GM03348 (cell line): ENCODE data around the gene MINAR1.

Experiments
- DNase-seq: peaks from one replicate; pipeline ENCODE4 v3.0.0; 2012; ENCODE audit warnings: low spot score

Gene MINAR1

DNA sequence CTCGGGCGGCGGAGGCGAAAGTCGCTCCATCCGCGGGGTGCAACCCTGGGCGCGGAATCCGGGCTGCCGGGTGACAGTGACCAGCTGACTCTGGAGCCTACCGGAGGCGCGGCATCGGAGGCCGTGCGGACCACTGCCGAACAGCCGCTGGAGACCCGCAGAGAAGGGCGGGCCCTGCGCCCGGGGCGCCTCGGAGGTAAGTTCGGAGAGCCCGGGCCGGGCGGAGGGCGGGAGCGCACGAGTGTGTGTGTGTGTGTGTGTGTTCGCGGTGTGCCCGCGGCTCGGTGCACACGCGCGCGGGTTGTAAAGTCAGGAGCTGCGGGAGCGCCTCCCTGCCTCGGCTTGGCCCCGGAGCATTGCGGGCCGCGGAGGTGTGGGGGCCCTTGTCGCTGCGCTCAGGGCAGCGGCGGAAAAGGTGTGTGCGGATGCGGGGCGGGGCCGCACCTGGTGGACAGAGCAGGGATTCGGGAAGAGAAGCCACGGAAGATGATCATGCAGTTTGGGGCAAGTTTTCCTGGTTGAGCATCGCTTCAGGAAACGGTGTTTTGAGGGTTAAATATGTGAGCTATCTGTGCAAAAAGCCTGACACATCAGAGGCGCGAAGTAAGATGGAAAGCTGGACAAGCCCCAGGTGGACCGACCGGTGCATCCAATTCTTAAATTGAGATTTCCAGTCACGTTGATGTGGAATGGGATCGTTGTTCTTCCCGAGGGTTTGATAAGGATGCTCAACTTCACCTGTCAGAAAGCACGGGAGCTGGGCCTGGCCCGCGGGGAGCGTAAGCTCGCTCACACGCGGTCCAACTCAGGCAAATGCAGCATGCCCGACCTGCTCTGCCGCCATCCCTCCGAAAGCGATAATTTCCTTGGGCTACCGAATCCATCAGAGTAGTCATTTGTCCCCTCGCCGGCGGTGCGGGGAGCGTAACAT is 474 bp downstream of the MINAR1 start:
- DNase-seq: no peak

DNA sequence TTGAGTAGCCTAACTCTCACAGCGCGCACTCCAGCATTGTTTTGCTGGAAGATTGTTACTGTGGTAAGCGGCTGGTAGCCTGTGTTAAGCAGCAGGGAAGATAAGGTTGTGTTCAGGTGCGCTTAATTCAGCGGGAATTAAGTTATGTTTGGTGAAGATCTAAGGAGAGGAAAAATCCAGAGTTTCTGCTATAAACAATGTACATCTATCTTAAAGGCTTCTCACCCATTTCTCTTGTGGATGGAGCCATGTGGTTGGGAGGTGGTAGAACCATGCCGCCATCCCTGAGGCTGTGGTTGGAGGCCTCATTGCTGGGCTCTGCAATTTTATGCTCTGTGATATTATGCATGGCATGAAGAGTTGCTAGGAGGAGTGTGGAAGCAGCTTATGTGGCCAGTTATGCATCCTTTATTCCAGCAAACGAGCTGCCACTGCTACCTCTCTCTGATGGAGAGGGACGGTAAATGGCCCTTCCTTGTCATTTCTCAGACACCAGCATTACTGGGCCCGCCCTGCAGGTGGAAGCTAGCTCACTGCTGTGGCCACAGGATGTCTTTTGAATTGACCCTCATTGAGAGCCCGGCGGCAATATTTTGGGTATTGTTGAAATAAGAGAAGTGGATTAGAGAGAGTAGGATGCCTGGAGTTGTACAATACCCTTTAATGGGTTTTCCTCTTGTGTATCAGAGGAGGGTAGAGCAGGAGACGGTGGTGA is 1.3 kb downstream of the MINAR1 start:
- DNase-seq: no peak

- no peak for DNase-seq
These were observed 2.2 kb downstream of the MINAR1 start for GRCh38 chr15:79434361-79434760.

GRCh38 chr15:79436037-79436780 is 4.1 kb downstream of the MINAR1 start:
- no peak for DNase-seq

- DNase-seq: no peak
These were observed 5.3 kb downstream of the MINAR1 start for GRCh38 chr15:79437275-79438000.

DNA sequence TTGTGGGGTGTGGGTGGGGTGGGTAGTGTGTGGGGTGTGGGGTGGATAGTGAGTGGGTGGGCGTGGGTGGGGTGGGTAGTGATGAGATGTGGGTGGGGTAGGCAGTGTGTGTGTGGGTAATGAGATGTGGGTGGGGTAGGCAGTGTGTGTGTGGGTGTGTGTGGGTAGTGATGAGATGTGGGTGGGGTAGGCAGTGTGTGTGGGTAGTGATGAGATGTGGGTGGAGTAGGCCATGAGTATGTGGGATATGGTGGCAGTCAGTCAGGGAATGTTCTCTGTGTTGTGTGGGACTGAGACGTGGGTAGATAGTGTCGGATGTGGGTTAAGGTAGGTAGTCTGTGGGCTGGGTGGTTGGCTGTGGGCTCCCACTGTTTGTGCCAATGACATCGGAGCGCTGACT is 7.1 kb downstream of the MINAR1 start:
- no peak for DNase-seq

- DNase-seq: no peak
These were observed 8.3 kb downstream of the MINAR1 start for GRCh38 chr15:79440355-79440908.

GRCh38 chr15:79442911-79443310 is 10.8 kb downstream of the MINAR1 start:
- DNase-seq: no peak

- DNase-seq: no peak
These were observed 14.9 kb downstream of the MINAR1 start for GRCh38 chr15:79447060-79447459.

DNA sequence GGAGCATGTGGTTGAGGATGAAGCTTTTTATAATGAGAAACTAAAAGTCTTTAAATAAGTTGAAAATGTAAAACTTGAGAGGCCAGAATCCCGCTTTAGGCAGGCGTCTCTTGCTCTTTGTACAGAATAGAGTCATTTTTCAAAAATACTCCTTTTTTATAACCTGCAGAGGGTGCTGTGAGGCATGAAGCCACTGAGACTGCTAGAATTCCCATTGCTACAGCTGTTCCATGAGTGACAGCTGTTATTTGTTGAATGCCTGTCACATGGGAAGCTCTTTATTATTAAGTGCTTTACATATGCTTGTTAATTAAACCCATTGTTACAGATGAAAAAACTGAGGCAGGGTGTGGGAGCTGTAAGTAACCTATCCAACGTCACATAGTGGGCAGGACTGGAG is 18.5 kb downstream of the MINAR1 start:
- peak; percentile 39 for DNase-seq

DNA sequence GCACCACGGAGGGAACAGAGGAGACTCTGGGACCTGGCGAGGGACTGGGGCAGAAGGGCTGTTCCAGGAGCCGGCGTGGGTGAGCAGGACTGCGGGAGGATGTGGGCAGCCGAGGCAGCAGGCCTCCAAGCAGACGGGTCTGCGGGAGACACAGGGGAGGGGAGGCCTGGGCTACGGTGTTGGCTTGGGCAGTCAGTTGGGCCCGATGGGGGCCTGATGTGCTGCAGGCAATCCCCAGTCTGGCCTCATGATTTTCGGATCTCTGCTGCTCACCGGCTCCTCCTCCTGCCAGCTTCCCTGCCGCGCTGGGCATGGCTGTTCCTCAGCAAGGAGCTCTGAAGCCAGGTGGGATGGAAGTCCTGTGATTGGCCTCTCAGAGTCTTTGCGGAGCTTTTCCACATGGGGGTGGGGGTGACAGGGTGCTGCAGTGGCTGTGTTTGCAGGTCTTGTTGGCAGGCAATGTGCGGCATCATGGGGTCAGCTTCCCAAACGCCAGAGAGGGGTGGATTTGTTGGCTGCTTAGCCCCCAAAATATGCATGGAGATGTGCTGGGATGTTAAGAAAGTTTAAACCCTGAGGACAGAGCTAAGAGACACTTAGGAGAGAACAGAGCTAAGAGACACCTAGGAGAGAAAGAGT is 19.3 kb downstream of the MINAR1 start:
- no peak for DNase-seq

- no peak for DNase-seq
These were observed 20.3 kb downstream of the MINAR1 start for GRCh38 chr15:79452244-79453051.

- no peak for DNase-seq
These were observed 21.3 kb downstream of the MINAR1 start for GRCh38 chr15:79453446-79453845.

GRCh38 chr15:79454063-79454462 is 21.9 kb downstream of the MINAR1 start:
- no peak for DNase-seq

- DNase-seq: no peak
These were observed 23.2 kb downstream of the MINAR1 start for GRCh38 chr15:79455361-79455760.

DNA sequence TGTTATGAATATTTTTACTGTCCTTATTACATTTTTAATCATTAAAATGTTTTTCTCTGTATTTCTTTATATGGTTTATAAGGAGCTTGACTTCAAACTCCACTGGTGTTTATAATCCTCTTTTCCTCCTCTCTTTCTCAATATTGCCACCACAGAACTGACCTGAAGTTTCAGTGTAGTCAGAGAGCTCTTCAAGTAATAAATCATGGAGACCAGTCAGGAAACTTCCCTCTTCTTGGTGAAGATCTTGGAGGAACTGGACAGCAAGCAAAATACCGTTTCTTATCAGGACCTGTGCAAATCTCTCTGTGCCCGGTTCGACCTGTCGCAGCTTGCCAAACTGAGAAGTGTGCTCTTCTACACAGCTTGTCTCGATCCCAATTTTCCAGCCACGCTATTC is 23.8 kb downstream of the MINAR1 start:
- no peak for DNase-seq

DNA sequence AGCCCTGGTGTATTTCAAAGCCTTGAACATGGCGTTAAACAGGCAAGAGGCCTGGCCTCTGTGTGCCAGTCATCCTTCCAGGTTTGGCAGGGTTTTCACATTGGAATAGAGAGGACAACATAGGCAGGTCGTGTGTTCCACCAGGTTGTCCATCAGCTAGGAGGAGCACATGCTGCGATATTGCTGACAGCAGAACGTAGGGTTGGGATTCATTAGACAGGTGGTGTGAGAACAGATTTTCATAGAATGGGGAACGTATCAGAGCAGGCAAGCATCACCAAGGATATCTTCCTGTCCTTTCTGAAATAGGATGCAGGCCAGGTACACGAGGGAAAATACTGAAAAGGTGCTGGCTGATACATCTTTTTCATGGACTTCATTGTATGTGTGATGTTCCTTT is 26.4 kb downstream of the MINAR1 start:
- no peak for DNase-seq

GRCh38 chr15:79459666-79460065 is 27.5 kb downstream of the MINAR1 start:
- DNase-seq: no peak

- no peak for DNase-seq
These were observed 31.1 kb downstream of the MINAR1 start for GRCh38 chr15:79463043-79463780.
